Measurements from ENCODE around the gene LSP1. TPM values are rescaled to one million over a fixed set of nuclear protein-coding genes. Genes with fewer than 3 reads are reported as not detected.

LSP1 gene
- total and polyA plus RNA-seq, 2 of the 13 experiments (the other 11 are each of a cell fraction or from before 2014, with no cell fraction given) = 0.59 to 1.00 TPM

DNA sequence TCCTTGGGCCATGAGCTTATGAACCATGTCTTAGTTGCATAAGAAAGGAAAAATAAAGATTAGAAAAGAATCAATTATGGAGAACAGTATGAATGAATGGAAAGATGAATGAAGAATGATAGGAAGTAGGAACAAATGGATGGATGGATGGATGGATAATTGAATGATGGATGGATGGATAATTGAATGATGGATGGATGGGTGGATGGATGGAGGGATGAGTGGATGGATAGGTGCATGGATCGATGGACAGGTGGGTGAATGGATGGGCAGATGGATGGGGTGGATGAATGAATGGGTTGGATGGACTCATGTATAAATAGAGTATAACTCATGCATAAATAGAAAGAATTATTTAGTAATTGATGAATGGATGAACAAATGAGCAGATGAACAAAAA is 7.2 kb downstream of the LSP1 start:
- POLR2A ChIA-PET = no interaction called here
- whole genome bisulfite sequencing (ENCODE audit: low lambda C conversion rate) = 0% methylated on average over 1 of the region's 1 CpG
- TF ChIP-seq ZBTB2 (CRISPR knock-in tag; IDR thresholded peaks at IDR 0.05; ENCODE audit: low read depth) (no peak), ETV6 (CRISPR knock-in tag; conservative IDR thresholded peaks at IDR 0.05) (no peak), FOXK1 (CRISPR knock-in tag; IDR thresholded peaks at IDR 0.05; ENCODE audit: borderline replicate concordance, low read depth) (no peak), SOX5 (CRISPR knock-in tag; IDR thresholded peaks at IDR 0.05; ENCODE audit: borderline replicate concordance) (no peak), NR1H2 (CRISPR knock-in tag; IDR thresholded peaks at IDR 0.05; ENCODE audit: borderline replicate concordance, low read depth) (no peak), ZNF260 (CRISPR knock-in tag; IDR thresholded peaks at IDR 0.05; ENCODE audit: borderline replicate concordance, low read depth) (no peak), TAF1 (CRISPR knock-in tag; IDR thresholded peaks at IDR 0.05) (no peak), ONECUT2 (CRISPR knock-in tag; IDR thresholded peaks at IDR 0.05) (no peak), FOXA1 (IDR thresholded peaks at IDR 0.05) (no peak), FOXA1 (CRISPR knock-in tag; IDR thresholded peaks at IDR 0.05) (no peak), ELF1 (CRISPR knock-in tag; IDR thresholded peaks at IDR 0.05) (no peak), MTERF4 (CRISPR knock-in tag; IDR thresholded peaks at IDR 0.05) (no peak), ATRX (CRISPR knock-in tag; IDR thresholded peaks at IDR 0.05; ENCODE audit: borderline replicate concordance) (no peak), ZNF841 (CRISPR knock-in tag; IDR thresholded peaks at IDR 0.05; ENCODE audit: borderline replicate concordance) (no peak), ZNF225 (CRISPR knock-in tag; IDR thresholded peaks at IDR 0.05) (no peak)
- TF ChIP-seq, protein P1, sequence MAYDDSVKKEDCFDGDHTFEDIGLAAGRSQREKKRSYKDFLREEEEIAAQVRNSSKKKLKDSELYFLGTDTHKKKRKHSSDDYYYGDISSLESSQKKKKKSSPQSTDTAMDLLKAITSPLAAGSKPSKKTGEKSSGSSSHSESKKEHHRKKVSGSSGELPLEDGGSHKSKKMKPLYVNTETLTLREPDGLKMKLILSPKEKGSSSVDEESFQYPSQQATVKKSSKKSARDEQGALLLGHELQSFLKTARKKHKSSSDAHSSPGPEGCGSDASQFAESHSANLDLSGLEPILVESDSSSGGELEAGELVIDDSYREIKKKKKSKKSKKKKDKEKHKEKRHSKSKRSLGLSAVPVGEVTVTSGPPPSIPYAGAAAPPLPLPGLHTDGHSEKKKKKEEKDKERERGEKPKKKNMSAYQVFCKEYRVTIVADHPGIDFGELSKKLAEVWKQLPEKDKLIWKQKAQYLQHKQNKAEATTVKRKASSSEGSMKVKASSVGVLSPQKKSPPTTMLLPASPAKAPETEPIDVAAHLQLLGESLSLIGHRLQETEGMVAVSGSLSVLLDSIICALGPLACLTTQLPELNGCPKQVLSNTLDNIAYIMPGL (CRISPR knock-in tag; IDR thresholded peaks at IDR 0.05; ENCODE audit: borderline replicate concordance in 1 of 2, low read depth in 1 of 2) = no peak
- TF ChIP-seq, protein P2, sequence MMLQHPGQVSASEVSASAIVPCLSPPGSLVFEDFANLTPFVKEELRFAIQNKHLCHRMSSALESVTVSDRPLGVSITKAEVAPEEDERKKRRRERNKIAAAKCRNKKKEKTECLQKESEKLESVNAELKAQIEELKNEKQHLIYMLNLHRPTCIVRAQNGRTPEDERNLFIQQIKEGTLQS (CRISPR knock-in tag; IDR thresholded peaks at IDR 0.05) = no peak
- TF ChIP-seq, protein P3, sequence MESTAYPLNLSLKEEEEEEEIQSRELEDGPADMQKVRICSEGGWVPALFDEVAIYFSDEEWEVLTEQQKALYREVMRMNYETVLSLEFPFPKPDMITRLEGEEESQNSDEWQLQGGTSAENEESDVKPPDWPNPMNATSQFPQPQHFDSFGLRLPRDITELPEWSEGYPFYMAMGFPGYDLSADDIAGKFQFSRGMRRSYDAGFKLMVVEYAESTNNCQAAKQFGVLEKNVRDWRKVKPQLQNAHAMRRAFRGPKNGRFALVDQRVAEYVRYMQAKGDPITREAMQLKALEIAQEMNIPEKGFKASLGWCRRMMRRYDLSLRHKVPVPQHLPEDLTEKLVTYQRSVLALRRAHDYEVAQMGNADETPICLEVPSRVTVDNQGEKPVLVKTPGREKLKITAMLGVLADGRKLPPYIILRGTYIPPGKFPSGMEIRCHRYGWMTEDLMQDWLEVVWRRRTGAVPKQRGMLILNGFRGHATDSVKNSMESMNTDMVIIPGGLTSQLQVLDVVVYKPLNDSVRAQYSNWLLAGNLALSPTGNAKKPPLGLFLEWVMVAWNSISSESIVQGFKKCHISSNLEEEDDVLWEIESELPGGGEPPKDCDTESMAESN (CRISPR knock-in tag; conservative IDR thresholded peaks at IDR 0.05) = no peak
- TF ChIP-seq, protein P4, sequence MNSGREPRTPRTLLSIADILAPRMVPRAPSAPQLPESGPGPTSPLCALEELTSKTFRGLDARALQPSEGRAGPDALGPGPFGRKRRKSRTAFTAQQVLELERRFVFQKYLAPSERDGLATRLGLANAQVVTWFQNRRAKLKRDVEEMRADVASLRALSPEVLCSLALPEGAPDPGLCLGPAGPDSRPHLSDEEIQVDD (CRISPR knock-in tag; IDR thresholded peaks at IDR 0.05; ENCODE audit: borderline replicate concordance) = no peak
- Histone ChIP-seq H3K4me3 (replicated peaks in 1 of 3; ENCODE audit: insufficient read depth in 1 of 3, low read depth in 2 of 3, low read length in 3 of 3) (no peak overlapping the region), H3K4me2 (ENCODE audit: low read depth, low read length) (no peak overlapping the region), H3K9ac (ENCODE audit: insufficient read depth, low read depth, low read length) (no peak overlapping the region), H3K36me3 (replicated peaks in 1 of 2; ENCODE audit: control insufficient read depth in 1 of 2, insufficient read depth in 2 of 2, low read length in 2 of 2) (no peaks in the 10 kb centered on the region), H3K4me1 (ENCODE audit: insufficient read depth, low read length) (no peaks in the 10 kb centered on the region), H4K20me1 (ENCODE audit: insufficient read depth, low read length) (no peaks in the 10 kb centered on the region), H3K9me3 (ENCODE audit: low read length) (no peaks in the 10 kb centered on the region), H3K27ac (ENCODE audit: extremely low read length, insufficient read depth, low read length) (no peak overlapping the region), H3K79me2 (ENCODE audit: insufficient read depth, low read length) (no peaks in the 10 kb centered on the region), H3K27me3 (ENCODE audit: control insufficient read depth in 1 of 2, insufficient read depth in 2 of 2, low read length in 2 of 2) (peaks cover 17 to 57% of the 10 kb centered on the region in 2 experiments), H2AFZ (ENCODE audit: low read length) (no peak overlapping the region)
- no TSS peak for BruUV-seq (replicated peaks)
- in situ Hi-C loops (cut with HindIII; ENCODE audit: extremely low pct_ligation_motif_present, low pct_unique_long_range_greater_than_20kb) = no loop called here
- DNase-seq (ENCODE audit: low spot score) (no peak), ATAC-seq (no peak), FAIRE-seq (no peak)
- intact Hi-C loops (cut with micrococcal nuclease; ENCODE audit: unreplicated experiment) = no loop called here
- CTCF ChIA-PET (ENCODE audit: low intra/inter-chr PET ratio, low total read pairs) = no interaction called here

All from HepG2 (cell line).